ENCODE data around the gene COPG2.

COPG2 gene

DNA sequence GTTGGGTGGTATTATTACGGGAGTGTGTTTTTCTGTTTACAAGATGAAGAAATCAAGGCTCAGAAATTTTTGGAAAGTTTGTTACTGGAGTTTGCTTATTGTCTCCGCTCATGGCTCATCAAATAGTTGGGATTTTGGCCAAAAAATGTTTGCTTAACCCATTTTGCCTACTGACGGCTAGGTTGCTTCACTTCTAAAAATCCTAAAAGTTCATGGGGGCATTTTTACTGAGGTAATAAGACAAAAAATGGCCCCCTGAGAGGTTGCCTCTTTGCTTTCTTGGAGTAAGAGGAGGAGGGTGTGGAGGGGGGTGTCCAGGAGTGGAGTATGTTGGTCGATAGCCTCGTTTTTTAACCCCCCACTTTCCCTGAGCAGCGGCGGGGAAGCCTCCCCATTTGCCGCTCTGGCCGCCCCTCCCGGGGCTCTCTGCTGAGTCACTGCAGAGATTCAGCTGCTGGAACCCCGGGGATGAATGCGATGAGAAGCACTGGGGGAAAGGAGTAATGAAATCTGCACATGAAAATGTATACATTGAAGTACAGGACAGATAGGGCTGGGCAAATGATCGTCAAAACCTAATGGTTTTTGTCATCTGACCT, 175.2 kb downstream of the COPG2 start:
- no peak for DNase-seq

GRCh38 chr7:130492523-130493274, 175.8 kb downstream of the COPG2 start:
- no peak for DNase-seq

DNA sequence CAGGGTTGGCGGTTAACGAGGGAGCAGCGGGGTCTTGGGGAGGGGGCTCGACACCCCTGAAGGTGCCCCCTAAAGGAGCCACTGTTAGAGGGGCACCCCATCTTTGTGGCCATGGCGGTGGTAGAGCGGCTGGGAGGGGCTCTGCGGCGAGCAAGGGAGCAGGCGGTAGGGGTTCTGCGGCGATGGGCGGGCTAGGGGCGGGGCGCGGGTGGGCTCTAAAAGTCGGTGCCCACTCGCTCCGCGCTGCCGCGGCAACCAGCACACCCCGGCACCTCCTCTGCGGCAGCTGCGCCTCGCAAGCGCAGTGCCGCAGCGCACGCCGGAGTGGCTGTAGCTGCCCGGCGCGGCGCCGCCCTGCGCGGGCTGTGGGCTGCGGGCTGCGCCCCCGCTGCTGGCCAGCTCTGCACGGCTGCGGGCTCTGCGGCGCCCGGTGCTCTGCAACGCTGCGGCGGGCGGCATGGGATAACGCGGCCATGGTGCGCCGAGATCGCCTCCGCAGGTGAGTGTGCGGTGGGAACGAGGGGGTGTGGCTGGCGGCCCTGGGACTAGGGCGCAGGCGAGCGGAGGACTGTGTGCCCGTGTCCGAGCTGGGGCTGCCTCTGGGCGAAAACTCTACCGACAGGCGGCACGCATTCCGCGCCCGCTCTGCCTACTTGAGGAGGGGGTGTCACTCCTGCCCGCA, 176.6 kb downstream of the COPG2 start, which contains the start of gene MEST:
Gene MEST (plus strand): TSS at position 245 of the 682 bp plus-strand sequence. CDS start 229 bp downstream, at position 474.
- no peak for DNase-seq

DNA sequence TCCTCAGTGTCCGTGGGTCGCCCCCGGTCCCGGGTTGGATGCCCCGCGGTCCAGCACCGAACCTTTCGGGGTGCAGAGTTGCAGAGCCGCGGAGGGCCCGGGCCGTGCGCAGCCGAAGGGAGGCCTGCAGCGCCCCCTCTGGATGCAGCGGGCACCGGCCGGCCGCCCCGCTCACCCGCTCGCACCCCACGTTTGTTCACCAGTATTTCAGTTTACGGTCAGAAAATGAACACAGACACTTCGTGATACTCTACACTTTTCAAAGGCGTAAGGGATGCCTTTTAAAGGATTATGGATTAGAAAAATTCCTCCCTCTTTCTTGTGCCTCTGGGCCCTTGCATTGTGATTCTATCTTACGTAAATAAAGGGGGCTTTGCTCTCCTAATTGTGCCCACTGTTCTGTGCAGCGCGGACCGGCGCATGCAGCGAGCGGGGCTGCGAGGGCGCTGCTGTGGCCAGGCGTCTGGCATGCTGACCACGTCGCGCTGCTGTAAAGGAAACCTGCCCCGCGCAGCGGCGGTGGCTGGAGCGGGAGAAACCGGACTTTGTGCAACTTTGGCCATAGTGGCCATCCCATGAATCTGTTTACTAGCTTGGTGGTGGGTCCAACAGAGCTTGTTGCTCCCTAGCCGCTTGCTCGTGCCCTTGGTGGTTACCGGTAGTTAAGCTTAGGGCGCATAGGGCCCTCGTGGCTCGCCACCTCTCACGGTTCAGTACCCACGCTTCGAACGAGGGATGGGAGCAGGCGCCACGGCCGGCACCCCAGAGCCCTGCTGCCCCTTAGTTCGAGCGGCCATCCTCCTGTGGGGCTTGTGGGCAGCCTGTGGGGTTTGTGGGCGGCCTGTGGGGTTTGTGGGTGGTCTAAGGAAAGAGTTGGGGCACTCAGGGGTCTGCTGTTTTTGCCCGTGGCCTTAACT, 177.4 kb downstream of the COPG2 start:
- peak in 1 of 4 experiments; percentile 22 for DNase-seq

GRCh38 chr7:130490311-130490791, 178.2 kb downstream of the COPG2 start:
- no peak for DNase-seq

DNA sequence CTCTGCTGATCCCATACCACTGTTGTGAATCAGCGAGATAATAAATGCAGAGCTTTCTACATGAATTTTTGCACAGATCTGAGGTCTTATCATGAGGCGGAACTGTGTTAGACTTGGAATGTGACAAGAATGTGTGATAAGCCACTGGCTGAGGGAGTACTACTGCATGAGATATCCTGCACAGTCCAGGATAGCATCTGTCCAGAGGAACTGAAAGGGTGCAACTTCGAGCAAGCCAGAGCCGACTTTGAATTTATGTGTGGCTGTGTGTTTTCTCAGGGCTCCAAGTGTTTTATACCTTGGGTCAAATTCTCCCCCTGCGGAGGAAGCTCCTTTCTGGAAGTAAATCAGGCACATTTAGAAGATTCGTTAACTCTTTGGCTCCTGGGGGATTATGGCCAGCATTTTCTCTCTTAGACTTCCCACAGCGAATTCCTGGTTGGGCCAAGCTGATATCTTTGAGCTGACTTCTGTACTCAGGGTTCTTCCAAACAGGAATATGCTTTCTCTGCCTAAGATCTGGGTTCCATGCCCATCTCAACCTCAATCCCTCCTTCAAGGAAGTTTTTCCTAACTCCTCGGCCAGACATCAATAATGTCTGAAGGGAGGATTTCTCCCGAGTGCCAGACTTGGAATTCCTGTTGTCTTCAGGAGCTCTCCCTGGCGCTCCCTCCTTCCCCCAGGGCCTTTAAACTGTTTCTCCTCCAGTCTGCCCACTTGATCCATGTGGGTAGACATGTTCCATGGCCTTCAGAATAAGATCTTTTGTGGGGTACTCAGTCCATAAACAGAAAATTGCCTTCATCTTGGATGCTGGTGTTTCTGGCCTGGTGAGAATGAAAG, 179.2 kb downstream of the COPG2 start:
- DNase-seq: no peak

DNA sequence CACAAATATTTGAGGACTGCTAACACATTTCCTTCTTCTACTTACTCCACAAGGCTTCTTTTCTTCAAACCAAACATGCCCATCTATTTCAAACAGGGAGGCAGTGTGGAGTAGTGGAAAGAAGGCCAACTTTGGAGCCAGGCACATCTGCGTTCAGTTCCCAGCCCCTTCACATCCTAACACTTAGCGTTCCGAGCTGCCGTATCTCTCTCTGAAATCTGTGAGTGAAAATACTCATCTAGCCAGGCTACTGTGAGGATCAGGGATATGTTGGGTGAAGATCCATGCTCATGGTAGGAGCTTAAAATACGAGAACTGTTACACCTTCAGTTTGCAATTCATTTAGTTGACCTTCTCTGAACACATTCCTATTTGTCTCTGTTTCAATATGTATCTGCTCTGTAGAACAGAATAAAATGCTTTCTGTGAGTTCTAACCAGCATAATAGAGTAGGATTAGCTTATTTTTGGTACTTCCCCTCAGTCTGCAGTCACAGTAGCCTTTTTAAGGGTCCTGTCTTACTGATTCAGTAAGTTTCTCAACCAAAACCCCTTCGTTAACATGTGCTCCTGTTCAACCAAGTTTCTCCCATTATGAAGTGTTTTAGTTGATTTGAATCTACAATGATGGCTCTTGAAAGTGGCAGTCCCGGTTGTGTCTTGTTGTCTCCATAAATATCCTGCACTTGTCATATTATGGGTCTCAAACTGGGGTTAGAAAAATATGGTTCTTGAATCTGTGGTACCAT, 180.0 kb downstream of the COPG2 start:
- DNase-seq: no peak

DNA sequence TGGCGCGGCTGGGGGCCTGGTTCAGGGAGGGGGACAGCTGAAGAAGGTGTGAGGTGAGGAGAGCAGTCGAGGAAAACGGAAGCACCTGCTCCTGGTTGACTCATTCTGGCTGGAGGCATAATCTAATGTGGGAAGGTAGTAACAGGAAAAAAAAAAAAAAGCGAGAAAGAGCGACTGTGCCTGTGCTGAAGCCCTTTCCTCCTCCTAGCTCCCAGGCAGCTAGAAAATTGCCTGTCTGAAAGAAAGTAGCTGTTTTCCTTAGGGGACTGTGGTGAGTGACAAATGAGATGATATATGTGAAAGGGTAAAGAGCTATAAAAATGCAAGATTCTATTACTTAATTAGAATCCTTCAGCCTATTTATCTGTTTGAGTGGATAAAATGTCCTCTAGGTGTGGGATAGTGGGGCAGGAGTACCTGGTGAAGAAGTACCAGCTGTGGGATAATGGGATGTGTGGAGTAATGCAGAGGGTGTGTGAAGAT, 181.6 kb downstream of the COPG2 start:
- no peak for DNase-seq

- peak; percentile 9 to 48 (median 16) for DNase-seq
These were observed 182.2 kb downstream of the COPG2 start for GRCh38 chr7:130486114-130486953.

DNA sequence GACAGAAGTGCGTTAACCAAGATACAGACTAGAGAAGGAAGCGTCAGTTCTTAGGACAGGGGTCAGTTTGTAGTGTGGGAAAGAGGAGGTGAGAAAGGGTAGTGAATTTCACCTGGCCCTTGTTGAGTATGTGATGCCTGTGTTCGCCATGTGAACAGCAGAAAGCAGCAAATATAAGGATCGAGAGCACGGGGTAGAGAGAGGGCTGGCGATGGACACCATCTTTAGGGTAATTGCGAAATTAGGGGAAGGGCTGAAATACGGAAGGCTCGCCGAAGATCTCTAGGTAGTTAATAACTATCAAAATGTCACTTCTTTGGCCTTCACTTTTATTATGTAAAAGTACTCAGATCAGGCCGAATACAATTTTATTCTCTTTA, 182.8 kb downstream of the COPG2 start:
- no peak for DNase-seq

DNA sequence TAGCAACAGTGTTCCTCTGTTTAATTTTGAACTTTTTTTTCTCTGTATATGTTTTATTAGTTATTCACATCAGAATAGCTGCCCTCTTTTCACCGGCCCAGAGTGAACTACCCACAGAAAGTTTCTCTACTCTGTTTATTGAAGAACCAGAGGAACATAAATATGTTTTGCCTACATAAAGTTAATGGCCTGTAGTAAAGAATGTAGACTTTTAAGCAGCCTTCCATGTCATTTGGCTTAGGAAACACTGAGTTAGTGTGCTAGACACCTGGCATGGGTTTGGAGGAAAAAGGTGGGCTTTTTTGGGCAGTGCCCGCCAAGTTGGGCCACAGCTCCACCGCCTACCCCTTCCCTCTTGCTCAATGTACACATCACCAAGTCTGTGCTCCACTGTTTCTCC, 185.5 kb downstream of the COPG2 start:
- no peak for DNase-seq

- no peak for DNase-seq
These were observed 186.7 kb downstream of the COPG2 start for GRCh38 chr7:130481898-130482297.

GRCh38 chr7:130479716-130480400, 188.7 kb downstream of the COPG2 start:
- no peak for DNase-seq

DNA sequence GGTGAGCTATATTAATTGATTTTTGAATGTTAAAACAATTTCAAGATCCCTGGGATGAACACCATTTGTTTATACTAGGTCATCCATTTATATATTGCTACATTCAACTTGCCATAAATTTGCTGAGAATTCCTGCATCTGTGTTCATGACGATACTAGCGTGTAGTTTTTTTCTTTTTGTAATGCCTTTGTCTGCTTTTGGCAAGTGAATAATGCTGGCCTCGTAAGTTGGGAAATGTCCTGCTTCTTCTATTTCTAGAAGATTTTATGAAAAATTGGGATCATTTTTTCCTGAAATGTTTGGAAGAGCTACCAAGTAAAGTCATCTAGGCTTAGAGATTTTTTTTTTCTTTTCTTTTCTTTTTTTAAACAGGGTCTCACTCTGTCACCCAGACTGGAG, 189.6 kb downstream of the COPG2 start:
- DNase-seq: no peak

GRCh38 chr7:130476297-130477150, 192.0 kb downstream of the COPG2 start:
- no peak for DNase-seq

DNA sequence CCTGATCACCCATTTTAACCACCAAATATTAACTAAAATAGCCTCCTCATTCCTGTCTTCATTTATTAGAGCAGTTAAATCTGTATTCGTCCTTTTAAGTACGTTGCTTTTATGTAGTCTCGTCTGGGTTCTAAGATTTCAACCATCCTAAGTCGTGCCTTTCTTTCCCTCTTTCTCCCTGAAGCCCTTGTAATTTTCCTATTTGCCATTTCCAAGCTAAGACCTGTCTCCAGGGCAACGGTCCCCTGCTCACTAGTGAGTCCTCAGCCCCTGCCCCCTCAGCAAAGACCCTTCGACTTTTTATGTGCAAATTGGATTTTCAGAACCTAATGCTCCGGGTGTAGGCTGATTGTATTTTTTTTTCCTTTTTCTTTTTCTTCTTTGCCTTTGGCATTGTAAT, 192.8 kb downstream of the COPG2 start:
- no peak for DNase-seq

GRCh38 chr7:130473876-130474275, 194.7 kb downstream of the COPG2 start:
- no peak for DNase-seq

DNA sequence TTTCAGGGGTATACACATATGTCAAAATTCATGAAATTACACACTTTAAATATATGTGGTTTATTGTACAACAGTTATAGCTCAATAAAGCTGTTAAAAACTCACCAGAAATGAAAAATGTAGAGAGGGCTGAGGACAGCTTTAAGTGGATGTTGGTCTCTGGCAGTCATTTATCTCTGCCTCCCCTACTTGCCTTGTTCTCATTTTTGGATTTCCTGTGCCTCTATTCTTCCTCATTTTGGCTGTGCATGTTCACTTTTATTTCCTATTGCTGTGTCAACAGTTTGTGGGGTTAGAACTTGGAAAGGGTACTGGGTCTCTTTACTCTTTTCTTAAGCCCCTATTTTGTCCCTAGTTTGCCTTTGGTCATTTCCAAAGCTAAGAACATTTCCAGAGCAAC, 195.3 kb downstream of the COPG2 start:
- no peak for DNase-seq

Data from activated naive CD4-positive, alpha-beta T cell (primary cell).